GM13976 (cell line): Measurements from ENCODE around the gene PRKG1.
"Not testable (repeated sequence)": the region's sequence is repeated elsewhere in the genome, so short reads cannot be mapped to it uniquely, and the experiment has no call there.

ENCODE experiments used
- DNase-seq: peaks from one replicate; pipeline ENCODE4 v3.0.0; 2012; ENCODE audit warnings: low spot score
- CTCF ChIP-seq: IDR thresholded peaks from 2 replicates; pipeline ENCODE4 v1.5.1; 2012; ENCODE audit warnings: borderline replicate concordance, mild to moderate bottlenecking; ENCODE audit not compliant: insufficient read depth; ENCODE audit errors: extremely low read depth, missing control alignments, control extremely low read depth
- in situ Hi-C: fragments of 300-500 bp; cut with MboI; formaldehyde crosslinking; loops from one replicate; pipeline ENCODE4 v1.12.0; 2022; ENCODE audit warnings: low sequenced_read_pairs, mixed read lengths, inconsistent platforms; ENCODE audit not compliant: unreplicated experiment

PRKG1 gene

GRCh38 chr10:52194716-52195115, 1120.4 kb downstream of the PRKG1 start:
- no peak for TF ChIP-seq CTCF
- in situ Hi-C loops = no loop called here
- no peak for DNase-seq

GRCh38 chr10:52197098-52197497, 1122.8 kb downstream of the PRKG1 start:
- TF ChIP-seq CTCF = no peak
- DNase-seq = no peak
- in situ Hi-C loops = no loop called here

- DNase-seq = no peak
- no peak for TF ChIP-seq CTCF
- in situ Hi-C loops = no loop called here
These were observed 1124.3 kb downstream of the PRKG1 start for GRCh38 chr10:52198540-52198939.

- in situ Hi-C loops, DNase-seq: not testable (repeated sequence)
These were observed 1130.6 kb downstream of the PRKG1 start for GRCh38 chr10:52204906-52205305.

GRCh38 chr10:52208365-52208764, 1134.1 kb downstream of the PRKG1 start:
- DNase-seq = no peak
- TF ChIP-seq CTCF = no peak
- in situ Hi-C loops = no loop called here

- DNase-seq = no peak
- no peak for TF ChIP-seq CTCF
- in situ Hi-C loops = no loop called here
These were observed 1135.9 kb downstream of the PRKG1 start for GRCh38 chr10:52210161-52210560.

- no peak for TF ChIP-seq CTCF
- DNase-seq = no peak
- in situ Hi-C loops = no loop called here
These were observed 1137.8 kb downstream of the PRKG1 start for GRCh38 chr10:52212062-52212461.
